Measurements from ENCODE around the gene MADD.

Gene MADD

DNA sequence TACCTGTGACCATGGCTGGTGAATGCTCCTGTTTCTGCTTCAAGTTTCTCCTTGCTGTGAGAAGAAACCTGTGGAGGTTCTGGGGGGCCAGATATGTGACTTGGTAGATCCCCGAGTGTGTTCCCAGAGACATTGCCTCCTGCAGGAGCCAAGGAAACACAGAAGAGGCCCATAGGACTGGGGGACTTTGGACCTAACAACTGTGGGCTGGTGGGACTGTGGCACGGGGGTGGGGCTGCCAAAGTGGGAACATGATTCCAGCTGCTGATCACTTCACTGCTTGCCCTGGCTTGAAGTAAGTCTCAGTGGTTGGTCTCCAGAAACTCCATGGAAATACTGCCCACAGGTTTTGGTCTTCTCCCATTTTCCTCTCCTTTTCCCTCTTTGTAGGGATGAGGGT, 16.3 kb upstream of the MADD start:
- no peak for DNase-seq

DNA sequence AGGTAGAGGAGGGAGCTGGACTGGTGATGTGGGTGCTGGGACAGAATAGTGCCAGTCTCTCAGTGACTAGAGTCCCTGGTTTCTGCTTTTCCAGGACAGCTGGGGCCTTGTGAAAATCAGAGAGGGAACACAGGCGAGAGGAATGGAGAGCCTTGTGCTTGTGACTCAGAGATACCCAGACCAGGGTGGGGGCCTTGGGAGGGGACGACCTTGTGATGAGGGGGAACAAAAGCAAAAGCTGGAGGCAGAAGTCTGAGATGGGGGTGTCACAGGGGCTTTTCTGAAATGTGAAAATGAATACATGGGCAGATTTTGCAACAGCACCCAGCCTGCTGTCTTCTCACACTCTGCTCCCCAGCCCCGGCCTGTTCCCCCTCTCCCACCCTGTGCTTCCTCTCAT, 15.5 kb upstream of the MADD start:
- DNase-seq = no peak

DNA sequence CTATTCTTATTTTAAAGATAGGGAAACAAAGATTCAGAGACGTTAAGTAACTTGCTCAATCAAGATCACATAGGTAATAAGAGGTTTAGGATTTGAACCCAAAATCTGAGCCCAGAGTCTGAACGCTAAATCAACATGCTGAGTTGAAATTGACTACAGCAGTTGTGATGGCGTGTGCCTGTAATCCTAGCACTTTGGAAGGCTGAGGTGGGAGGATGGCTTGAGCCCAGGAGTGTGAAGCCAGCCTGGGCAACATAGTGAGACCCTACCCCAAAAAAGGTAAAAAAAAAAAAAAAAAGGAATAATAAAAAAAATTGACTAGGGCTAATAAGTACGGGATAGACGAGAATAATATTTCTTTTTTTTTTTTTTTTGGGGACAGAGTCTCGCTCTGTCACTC, 13.6 kb upstream of the MADD start:
- DNase-seq = no peak

DNA sequence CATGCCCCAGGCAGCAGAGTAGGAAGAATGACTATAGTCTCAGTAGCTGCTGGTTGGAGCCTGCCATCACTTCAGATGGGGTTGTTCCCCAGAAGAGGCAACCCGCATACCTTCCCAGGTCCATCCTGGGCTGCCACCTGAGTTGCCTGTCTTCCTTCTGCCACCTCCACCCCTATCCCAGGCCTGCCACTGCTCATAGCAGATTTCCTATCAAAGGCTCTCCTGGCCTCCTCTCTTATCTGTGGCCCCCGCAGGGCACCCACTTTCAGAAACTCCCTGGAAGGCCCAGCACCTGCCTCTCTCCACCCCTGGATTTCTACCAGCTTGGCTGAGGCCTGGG, 12.8 kb upstream of the MADD start:
- DNase-seq = no peak

DNA sequence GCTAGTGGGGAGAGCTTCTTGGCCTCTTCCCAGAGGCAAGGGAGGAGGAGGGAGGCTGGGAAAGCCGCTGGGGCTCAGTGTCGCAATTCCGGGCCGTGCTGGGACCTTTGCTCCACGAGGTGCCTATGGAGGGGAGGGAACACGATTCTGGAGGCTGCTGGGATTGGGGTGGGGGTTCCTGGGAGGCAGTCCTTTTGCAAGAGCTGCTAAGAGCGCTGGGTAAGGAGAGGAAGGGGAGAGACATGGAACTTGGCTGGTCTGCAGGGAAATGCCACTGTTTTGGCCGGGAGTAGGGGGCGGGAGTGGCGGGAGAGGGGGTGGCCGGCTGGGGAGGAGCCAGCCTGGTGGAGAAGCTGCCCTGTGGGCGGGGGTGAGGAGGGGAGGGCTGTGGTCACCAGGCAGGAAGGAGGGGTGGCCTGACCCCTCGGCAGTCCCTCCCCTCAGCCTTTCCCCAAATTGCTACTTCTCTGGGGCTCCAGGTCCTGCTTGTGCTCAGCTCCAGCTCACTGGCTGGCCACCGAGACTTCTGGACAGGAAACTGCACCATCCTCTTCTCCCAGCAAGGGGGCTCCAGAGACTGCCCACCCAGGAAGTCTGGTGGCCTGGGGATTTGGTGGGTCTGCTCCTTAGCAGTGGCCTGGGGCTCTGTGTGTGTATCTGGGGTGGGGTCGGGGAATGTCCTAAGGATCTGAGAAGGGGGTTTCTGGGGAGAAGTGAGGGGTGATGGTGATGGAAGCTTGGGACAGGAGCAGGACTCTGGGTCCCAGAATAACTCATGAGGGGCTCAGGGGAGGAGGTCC, 12.2 kb upstream of the MADD start, which contains the start of gene NR1H3:
Gene NR1H3 (plus strand): TSS at position 480 of the 800 bp plus-strand sequence. CDS start 1,221 bp downstream, outside the sequence.
- peak in 1 of 2 experiments; percentile 26 for DNase-seq

DNA sequence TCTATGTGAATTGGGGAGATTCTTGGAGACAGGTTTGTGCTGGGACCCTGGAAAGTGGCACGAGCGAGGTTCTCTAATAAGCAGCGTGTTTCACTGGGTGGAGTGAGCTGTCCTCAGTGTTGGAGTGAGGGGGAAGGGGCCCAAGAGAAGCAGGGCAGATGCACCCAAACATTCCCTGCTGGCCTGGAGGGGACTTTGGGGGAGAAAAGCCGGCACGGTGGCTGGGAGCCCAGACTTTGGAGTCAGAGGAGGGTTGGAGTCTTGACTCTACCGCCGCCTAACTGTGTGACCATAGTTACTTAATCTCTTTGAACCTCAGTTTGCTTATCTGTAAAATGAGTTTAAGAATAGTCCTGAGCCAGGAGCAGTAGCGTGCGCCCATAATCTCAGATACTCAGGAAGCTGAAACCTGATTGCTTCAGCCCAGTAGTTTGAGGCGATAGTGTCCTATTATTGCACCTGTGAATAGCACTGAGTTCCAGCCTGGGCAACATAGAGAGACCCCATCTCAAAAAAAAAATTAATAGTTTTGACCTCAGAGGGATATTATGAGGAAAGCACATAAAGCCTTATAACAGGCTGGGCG, 11.5 kb upstream of the MADD start:
- no peak for DNase-seq

DNA sequence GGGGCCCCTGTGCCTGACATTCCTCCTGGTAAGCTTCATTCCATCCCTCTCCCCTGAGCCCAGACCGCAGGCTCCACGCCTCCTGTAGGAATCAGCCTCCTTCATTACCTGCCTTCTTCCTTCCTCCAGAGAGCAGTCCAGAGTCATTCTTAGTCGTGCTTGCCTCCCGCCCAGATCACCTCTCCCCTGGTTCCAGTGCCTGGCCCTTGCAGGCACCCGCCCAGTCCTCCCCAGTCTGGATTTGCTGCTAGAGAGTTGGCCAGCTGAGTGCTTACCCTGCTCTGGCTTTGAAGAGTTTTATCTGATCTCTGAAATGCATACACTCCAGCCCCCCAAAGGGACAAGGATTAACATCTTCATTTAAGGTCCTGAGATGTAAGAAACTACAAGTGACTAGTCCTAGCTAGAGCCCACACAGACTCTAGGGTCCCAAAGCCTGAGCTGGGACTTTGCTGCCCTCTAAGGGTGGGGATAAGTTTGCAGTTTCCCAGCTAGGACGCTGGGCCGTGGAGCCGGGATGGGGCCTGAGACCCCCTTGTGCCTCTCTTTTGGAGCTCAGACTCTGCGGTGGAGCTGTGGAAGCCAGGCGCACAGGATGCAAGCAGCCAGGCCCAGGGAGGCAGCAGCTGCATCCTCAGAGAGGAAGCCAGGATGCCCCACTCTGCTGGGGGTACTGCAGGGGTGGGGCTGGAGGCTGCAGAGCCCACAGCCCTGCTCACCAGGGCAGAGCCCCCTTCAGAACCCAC, 10.5 kb upstream of the MADD start:
- peak in 1 of 2 experiments; percentile 12 for DNase-seq

DNA sequence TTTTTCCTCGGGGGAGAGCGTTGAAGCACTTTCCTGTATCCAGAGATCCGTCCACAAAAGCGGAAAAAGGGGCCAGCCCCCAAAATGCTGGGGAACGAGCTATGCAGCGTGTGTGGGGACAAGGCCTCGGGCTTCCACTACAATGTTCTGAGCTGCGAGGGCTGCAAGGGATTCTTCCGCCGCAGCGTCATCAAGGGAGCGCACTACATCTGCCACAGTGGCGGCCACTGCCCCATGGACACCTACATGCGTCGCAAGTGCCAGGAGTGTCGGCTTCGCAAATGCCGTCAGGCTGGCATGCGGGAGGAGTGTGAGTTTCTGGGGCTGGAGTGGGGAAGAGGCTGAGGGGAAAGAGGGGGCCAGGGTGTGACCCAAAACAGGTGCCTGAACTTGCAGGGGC, 9.6 kb upstream of the MADD start:
- DNase-seq = no peak

DNA sequence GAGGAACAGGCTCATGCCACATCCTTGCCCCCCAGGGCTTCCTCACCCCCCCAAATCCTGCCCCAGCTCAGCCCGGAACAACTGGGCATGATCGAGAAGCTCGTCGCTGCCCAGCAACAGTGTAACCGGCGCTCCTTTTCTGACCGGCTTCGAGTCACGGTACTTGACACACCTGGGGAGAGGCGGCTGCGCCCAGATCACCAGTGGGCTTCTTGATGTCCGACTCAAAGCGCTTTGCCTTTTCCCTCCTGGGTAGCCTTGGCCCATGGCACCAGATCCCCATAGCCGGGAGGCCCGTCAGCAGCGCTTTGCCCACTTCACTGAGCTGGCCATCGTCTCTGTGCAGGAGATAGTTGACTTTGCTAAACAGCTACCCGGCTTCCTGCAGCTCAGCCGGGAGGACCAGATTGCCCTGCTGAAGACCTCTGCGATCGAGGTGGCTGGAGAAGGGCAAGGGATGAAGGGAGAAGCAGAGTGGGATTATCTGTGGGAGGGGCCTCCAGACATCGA, 8.6 kb upstream of the MADD start:
- DNase-seq = no peak

DNA sequence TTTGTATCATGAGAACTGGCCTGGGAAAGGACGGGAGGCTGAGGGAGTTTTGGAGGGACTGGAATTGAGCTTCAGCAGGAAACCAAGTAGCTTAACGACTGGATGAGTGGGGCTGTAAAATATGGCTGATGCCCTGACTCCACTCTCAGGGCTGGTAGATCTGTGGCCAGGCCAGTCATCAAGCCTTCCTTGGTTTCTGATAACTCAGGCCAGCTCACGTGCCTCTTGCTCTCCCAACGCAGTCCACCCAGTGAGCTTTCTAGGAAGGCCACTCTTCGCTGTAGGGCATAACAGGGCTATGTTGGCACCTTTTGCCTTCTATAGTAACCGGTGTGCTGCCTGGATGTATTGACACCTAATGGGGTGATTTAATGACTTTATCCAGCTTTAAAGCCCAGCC, 5.8 kb upstream of the MADD start:
- no peak for DNase-seq

DNA sequence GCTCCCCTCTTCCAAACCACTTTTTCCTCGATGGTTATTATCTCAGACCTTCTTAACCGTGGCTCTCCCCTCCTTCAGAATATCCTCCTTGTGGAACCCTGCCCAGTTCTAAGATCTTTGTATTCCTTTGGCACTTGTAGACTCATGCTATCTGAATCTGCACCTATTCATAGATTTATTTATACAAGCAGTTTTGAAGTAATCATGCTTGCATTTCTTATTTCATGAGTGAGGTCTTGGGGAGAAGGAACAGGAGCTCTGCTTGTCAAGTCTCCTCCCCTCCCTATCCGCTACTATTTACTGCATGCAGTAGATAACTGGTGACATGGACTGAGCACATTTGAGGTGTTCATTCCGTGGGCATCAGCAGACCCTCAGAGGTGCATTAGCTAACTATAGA, 5.4 kb upstream of the MADD start:
- DNase-seq = no peak

DNA sequence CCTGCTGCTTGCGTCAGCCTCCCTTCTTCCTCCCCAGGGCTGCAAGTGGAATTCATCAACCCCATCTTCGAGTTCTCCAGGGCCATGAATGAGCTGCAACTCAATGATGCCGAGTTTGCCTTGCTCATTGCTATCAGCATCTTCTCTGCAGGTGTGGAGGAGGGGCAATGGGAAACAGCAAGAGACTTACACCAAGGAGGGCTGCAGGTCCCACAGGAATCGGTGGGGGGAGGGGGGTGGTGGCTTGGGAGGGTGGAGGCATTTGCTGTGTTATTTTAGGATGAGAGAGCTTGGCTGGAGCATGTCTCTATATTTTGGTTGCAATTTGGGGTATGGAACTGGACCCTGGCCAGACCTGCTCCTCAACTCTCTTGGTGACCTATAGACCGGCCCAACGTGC, 2.1 kb upstream of the MADD start:
- no peak for DNase-seq

DNA sequence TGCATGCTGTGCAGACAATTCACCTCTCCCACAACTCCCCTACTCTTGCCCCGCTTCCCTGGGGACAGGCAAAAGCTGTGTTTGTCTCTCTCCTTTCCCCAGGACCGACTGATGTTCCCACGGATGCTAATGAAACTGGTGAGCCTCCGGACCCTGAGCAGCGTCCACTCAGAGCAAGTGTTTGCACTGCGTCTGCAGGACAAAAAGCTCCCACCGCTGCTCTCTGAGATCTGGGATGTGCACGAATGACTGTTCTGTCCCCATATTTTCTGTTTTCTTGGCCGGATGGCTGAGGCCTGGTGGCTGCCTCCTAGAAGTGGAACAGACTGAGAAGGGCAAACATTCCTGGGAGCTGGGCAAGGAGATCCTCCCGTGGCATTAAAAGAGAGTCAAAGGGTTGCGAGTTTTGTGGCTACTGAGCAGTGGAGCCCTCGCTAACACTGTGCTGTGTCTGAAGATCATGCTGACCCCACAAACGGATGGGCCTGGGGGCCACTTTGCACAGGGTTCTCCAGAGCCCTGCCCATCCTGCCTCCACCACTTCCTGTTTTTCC, 1.4 kb upstream of the MADD start:
- DNase-seq = no peak

DNA sequence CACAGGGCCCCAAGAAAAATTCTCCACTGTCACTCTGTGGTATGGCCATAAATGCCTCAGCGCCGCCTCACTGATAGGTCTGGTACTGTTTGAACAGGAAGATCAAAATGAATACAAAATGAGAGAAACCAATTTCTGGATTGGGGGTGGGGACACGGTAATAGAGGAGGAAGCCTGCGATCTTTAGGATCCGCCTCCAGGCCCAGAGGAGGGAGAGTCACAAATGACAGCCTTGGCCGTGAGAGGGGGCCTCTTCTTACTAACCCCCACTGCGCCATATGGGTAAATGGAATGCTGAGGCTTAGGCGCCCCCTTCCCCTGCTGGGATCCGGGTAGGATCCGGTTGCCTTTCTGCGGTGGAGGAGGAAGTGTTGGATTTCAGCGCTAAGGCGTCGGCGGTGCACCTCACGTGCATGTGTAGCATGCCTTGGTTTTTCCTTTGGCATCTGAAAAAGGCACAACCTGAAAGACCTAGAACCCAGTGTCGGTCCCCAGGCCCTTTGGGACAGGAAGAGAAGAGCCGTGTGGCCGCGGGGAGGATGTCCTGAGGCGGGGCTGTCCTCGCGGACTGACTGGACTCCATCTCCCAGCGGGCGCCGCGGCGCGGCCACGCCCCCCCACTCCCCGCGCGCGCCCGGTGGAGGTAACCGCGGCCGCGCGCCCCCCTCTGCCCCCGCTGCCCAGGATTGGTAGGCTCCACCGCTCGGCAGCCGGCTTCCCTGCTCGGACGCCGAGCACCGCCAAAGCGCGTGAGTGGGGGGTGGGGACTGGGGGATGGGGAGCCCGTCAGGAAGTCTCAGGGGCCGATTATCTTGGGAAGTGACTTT, 718 bp upstream of the MADD start:
- peak; percentile 79 to 89 for DNase-seq

DNA sequence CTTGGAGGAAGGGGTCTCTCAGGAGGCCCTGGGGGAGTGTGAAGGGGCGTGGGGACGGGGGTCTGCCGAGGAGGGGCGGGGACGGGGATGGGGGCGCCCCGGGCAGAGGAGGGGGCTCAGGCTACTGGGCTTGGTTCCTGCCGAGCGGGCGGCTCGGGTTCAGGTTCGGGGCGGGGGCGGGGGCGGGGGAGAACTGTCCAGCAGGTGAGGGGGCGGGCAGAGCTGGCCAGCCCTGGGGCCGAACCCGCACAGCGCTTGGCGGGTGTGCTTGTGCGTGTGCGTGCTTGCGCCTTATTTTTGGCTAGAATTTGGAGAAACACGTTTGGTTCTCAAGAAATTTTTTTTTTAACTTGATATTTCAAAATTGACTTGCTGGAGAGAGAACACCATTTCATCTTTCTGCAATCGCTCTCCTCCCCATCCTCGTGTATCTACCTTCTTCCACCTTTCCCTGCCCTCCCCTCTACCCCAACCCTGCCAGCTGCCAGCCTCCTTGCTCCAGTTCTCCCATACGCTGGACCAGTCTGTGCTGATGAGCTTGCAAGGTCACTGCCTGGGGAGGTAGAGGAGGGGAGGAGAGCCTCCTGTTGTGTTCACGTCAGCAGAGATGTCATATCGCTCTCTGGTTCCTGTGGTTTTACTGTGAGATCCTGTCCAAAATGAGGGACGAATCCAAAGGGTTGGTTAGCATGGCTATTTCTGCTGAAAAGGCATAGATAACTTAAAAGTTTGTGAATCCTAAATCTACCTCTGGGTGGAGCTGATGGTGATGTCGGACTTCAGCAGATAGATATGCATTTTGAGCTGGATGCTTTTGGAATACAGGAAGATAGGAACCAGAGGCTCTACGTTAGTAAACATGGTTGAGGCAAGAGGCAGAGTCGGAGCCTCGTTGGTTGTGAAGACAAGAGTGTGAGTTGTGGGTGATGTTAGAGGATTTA, 668 bp downstream of the MADD start:
- peak in 1 of 2 experiments; percentile 63 for DNase-seq

DNA sequence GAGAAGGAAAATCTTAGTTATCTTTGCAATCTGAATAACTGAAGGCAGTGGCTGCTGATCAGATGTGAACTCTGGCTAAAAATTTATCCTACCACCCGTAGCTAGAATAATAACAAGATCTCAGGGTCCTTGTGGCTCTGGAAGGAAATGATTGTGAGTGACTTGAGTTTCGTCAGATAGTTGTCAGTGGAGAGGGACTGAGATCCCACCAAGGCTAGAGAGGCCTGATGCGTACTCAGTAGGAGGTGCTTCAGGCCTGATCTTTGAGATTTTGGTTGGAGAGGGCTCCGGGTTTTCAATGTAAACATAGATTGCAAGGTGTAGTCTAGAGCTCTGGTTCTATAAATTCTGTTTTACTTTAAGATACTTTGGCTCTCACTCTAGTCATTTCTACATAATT, 1.4 kb downstream of the MADD start:
- DNase-seq = no peak

DNA sequence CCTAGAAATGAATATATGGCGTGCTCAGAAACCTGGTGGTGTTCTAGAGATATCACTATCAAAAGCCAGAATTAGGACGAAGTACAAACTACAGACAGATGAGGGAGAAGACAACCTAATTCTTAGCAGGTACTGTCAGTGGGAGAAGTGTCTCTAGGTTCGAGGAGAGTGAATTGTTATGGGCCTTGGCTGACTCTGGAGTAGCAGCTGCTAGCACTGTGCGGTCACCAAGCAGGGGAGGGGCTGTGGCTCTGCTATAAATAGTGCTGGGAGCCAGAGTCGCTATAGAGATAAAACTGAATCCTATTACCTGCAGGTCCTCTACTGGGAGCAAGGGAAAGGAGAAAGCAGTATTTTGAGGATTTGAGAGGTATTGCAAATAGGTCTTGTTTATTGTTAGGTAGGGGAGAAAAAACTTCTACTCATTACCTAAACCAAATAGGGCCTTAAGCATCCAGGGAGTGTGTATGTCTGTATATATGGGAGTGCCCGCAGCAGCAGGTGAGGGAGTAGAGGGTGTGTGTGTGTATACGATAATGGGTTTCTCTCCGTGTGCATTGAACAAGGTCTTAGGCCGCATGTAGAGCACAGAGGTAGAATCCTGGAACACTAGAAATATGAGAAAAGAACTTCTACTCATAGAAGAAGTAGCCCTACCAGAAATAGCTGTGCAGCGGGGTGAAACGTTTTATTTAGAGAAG, 2.2 kb downstream of the MADD start:
- peak in 1 of 2 experiments; percentile 43 for DNase-seq

DNA sequence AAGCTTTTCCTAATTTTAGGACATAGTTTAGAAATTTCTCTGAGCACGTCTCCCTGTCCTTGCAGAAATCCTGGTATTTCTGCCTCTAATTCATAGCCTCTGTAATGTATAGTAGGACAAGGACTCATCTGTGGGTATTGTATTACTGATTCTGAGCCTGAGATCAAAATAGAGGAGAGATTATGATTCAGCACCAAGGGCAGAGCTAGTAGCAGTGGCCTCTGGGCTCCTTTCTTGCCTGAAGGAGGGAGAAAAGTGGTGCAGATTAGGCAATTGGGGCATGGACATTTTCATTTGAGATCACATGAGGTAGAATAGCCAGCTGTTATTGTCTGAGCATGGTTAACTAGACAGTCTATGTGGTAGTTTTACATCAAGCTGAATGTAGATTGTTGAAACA, 2.8 kb downstream of the MADD start:
- no peak for DNase-seq

DNA sequence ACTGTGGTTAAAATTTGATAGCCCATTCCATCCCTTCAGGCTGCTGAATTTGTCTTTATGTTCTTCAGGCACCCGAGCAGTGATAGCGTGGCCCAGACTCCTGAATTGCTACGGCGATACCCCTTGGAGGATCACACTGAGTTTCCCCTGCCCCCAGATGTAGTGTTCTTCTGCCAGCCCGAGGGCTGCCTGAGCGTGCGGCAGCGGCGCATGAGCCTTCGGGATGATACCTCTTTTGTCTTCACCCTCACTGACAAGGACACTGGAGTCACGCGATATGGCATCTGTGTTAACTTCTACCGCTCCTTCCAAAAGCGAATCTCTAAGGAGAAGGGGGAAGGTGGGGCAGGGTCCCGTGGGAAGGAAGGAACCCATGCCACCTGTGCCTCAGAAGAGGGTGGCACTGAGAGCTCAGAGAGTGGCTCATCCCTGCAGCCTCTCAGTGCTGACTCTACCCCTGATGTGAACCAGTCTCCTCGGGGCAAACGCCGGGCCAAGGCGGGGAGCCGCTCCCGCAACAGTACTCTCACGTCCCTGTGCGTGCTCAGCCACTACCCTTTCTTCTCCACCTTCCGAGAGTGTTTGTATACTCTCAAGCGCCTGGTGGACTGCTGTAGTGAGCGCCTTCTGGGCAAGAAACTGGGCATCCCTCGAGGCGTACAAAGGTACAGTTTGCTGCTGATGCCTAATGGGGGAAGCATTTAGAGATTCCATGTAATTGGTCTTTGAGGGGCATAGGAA, 4.7 kb downstream of the MADD start:
- no peak for DNase-seq

DNA sequence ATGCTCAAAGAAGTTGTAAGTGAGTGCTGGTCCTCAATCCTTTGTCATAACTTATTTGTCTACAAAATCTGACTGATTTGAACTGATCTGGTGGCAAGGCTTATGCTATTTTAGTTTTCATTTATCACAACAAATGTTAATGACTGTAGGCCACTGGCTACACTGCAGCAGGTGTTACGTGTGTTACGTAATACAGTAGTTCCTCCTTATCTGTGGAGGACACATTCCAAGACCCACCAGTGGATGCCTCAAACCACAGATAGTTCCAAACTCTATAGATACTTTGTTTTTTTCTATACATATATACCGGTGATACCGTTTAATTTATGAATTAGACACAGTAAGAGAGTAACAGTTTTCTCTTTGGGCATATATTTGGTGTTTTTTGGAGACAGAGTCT, 7.0 kb downstream of the MADD start:
- no peak for DNase-seq

Measured in NCI-H524 (cell line).